Right atrium auricular region (tissue), 2 donors: ENCODE data around the gene DCTN4. TPM values are rescaled to one million over a fixed set of nuclear protein-coding genes. Genes with fewer than 3 reads are reported as not detected.

ENCODE experiments used
- DNase-seq: peaks from one replicate; pipeline ENCODE4 v3.0.0-alpha.2; 2019; ENCODE audit warnings: low spot score
- H3K27ac ChIP-seq, 2 donors: fragments of 200-600 bp; sonication (generic); 1 replicate in 1 of 2; 2 replicates in 1 of 2; pipeline ENCODE4 v1.5.1; 2016 to 2019
- H3K27me3 ChIP-seq, 2 donors: fragments of 200-600 bp; sonication (generic); one replicate each; pipeline versions ENCODE4 v1.5.1 to v1.6.0; 2017 to 2019
- H3K36me3 ChIP-seq: fragments of 200-600 bp; sonication (generic); one replicate; pipeline ENCODE4 v1.5.1; 2016
- H3K4me1 ChIP-seq, 2 donors: fragments of 200-600 bp; sonication (generic); one replicate each; pipeline versions ENCODE4 v1.5.1 to v1.6.0; 2017 to 2019
- H3K4me3 ChIP-seq, 2 donors: fragments of 200-600 bp; sonication (generic); 1 replicate in 1 of 2; 2 replicates in 1 of 2; pipeline ENCODE4 v1.5.1; 2017 to 2019; ENCODE audit warnings: mild to moderate bottlenecking in 1 of 2, moderate library complexity in 1 of 2
- H3K9me3 ChIP-seq, 2 donors: fragments of 200-600 bp; sonication (generic); one replicate each; pipeline ENCODE4 v1.5.1; 2019
- CTCF ChIP-seq, 2 donors: fragments of 200-600 bp; sonication (generic); IDR thresholded peaks; one replicate each; pipeline ENCODE4 v1.5.1; 2019; ENCODE audit warnings: antibody characterized with exemption in 2 of 2
- total RNA-seq, 2 donors: library from RNA; depleted of rRNA; stranded (reverse); fragments of >200 nt; gene quantifications; one replicate each; pipeline ENCODE4 v1.1.0, GENCODE V29; 2016

Gene DCTN4
- total RNA-seq, 2 donors from 2014 or later = 34.6 to 40.0 TPM

GRCh38 chr5:150786876-150787275 lies 28.1 kb upstream of the DCTN4 start:
- Histone ChIP-seq H3K36me3 (no peaks in the 10 kb centered on the region), H3K4me3 (no peak overlapping the region), H3K27ac (peak overlapping the region in 1 of 2 donors; percentile 2), H3K9me3 (no peaks in the 10 kb centered on the region), H3K27me3 (no peaks in the 10 kb centered on the region), H3K4me1 (peaks cover 0 to 52% of the 10 kb centered on the region in 2 donors)
- no peak for TF ChIP-seq CTCF (IDR thresholded peaks at IDR 0.05)
- no peak for DNase-seq

DNA sequence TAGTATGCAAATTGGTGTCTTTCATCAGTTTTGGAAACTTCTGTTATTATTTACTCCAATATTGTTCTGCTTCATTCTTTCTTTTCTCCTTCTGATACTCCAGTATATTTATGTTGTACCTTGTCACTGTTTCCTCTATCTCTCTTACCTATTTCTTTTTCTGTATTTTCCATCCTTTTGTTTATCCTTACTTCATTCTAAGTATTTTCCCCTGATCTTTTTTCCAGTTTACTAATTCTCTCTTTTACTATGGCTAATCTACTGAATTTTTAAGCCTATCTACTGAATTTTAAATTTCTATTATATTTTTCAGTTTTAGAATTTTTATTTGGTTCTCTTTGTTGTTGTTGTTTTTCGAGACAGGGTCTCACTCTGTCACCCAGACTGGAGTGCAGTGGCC lies 27.1 kb upstream of the DCTN4 start:
- H3K27me3 ChIP-seq = no peaks in the 10 kb centered on the region
- H3K9me3 ChIP-seq = no peaks in the 10 kb centered on the region
- TF ChIP-seq CTCF (IDR thresholded peaks at IDR 0.05) = no peak
- no peak overlapping the region for H3K4me3 ChIP-seq
- H3K4me1 ChIP-seq = peaks cover 0 to 61% of the 10 kb centered on the region in 2 donors
- no peaks in the 10 kb centered on the region for H3K36me3 ChIP-seq
- no peak for DNase-seq
- H3K27ac ChIP-seq = no peak overlapping the region

DNA sequence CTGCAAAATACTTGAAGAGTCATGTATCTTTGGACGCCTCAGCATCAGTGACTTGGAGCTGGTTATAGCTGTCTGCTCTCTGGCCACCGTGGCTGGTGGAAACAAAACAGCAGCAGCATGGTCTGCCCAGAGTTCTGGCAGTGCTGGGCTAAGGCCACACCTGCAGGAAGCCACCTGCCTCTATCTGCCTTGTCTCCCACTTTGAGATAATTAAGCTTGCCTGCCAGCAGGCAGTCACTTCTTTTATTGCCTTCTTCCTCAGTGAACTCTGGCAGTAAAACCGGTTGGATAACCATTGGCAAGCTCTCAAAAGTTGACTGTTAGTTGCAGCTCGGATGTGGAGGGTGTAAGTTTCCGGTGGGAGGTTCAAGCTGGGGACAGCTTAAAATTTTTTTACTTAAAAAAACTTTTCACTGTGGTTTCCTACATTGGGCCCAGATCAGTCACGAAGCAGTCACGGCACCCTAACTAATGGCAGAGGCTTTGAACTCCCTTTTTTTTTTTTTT lies 24.7 kb upstream of the DCTN4 start:
- Histone ChIP-seq H3K36me3 (no peaks in the 10 kb centered on the region), H3K9me3 (no peaks in the 10 kb centered on the region), H3K27me3 (no peaks in the 10 kb centered on the region), H3K27ac (peak overlapping the region; percentile 92 to 96), H3K4me1 (peaks cover 0 to 62% of the 10 kb centered on the region in 2 donors), H3K4me3 (peak overlapping the region in 1 of 2 donors; percentile 21)
- no peak for TF ChIP-seq CTCF (IDR thresholded peaks at IDR 0.05)
- DNase-seq = peak; percentile 77

- Histone ChIP-seq H3K27me3 (no peaks in the 10 kb centered on the region), H3K36me3 (no peaks in the 10 kb centered on the region), H3K27ac (peak overlapping the region; percentile 92 to 96), H3K9me3 (no peaks in the 10 kb centered on the region), H3K4me3 (peak overlapping the region in 1 of 2 donors; percentile 21), H3K4me1 (peaks cover 0 to 62% of the 10 kb centered on the region in 2 donors)
- DNase-seq = no peak
- TF ChIP-seq CTCF (IDR thresholded peaks at IDR 0.05) = no peak
Observed at GRCh38 chr5:150782850-150783249, 24.0 kb upstream of the DCTN4 start.

DNA sequence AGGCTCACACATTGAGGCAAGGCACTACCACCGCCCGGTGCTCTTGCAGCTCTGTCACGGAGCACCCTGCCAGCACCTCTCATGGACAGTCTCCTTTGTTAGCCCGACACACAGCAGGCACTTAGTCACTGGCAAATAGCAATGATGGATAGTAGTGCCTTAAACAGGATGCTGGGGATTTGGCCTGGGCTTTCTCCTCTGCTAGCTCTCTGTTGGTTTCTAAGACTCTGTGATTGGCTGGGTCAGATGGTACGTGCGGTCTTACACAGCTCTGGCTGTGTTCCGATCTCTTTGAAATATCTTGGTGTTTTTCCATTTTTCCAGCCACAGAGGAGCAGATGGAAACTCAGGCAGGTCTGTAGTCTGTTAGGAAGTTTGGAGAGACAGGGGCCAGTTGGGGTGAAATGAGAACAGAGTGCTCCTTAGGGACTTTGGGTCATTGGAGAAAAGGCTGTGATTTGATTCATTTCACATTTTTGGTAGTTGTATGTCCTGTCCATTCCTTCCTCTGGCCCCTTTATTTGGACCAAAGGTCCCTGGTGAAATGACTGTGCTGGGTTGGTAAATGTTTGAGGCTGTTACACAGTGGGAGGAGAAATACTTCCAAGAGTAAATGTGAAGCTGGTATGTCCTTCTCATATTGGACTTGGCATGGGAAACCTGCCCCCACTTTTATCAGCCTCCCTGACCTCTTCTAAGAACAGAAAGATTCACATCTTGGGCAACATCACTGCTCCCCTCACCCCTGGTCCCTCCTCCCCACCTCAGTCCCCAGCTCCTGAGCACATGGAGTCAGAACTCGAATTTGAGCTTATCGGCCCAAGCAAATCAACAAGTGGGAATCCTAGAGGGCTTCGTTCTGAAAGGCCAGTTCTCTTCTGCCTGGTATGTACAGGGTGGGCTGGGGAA lies 23.1 kb upstream of the DCTN4 start:
- no peak for TF ChIP-seq CTCF (IDR thresholded peaks at IDR 0.05)
- Histone ChIP-seq H3K9me3 (no peaks in the 10 kb centered on the region), H3K4me1 (peaks cover 0 to 62% of the 10 kb centered on the region in 2 donors), H3K27ac (peak overlapping the region; percentile 92 to 96), H3K4me3 (no peak overlapping the region), H3K27me3 (no peaks in the 10 kb centered on the region), H3K36me3 (no peaks in the 10 kb centered on the region)
- peak; percentile 95 for DNase-seq
